NCI-H1417 treated with DMSO at 0.1 percent for 48 hours (cell line): ENCODE results near the gene NIPAL3.
"Not testable (repeated sequence)": the region's sequence is repeated elsewhere in the genome, so short reads cannot be mapped to it uniquely, and the experiment has no call there.

Source experiments
- DNase-seq: peaks from one replicate; lab custom pipeline; 2025; lab: John Stamatoyannopoulos, UW

The NIPAL3 gene

DNA sequence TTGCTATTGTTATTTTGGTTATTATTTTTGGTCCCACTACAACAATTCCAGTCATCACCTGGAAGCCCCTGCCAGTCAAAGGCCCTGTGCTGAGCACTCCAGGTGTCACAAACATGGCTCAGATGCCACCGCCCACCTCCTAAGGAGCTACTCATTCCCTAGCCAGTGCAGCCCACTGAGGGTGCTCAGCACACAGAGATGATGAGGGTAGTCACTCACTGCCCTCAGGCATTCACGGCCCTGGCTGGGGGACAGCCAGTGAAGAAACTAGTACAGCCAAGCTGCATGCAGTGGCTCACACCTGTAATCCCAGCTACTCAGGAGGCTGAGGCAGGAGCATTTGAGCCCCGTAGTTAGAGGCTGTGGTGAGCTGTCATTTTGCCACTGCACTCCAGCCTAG, 42.3 kb downstream of the NIPAL3 start:
- no peak for DNase-seq

DNA sequence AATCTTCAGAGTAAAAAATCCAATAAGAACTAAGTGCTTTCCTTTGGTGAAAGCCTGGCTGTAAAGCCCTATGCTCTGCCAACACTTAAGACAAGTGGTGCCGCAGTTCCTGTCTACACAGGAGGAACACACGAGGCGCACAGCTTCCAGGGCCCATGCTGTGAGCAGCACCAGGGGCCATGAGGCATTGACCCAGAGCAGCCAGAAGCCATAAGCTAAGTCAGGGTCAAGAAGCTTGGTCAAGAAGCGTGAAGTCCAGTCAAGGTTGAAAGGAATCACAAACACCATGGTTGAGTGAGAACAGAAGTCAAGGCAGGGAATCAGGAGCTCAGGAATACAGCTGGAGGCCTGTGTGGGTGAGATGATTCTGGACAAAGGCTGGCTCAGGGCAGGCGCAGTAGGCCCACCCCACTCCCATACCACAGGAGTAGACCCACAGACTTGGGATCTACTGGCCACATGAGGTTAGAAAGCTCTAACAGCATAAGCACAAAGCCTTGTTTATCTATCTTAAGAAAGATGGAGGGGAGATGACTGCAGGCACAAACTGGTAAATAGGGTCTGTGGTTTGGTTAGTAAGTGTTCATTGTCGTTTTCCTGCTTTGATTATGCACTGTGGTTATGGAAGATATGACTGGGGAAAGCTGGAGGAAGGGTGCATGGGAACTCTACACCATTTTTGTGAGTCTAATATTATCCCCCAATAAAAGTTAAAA, 44.1 kb downstream of the NIPAL3 start:
- DNase-seq = no peak

DNA sequence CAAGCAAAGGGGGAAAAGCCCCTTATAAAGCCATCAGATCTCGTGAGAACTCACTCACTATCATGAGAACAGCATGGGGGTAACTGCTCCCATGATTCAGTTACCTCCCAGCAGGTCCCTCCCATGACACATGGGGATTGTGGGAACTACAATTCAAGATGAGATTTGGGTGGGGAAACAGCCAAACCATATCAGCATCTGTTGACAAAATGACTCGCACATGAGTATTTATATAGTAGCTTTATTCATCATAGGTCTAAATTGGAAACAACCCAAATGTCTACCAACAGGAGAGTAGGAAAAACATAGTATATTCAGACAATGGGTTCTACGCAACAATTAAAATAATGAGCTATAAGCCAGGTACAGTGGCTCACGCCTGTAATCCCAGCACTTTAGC, 46.5 kb downstream of the NIPAL3 start:
- not testable (repeated sequence) for DNase-seq

DNA sequence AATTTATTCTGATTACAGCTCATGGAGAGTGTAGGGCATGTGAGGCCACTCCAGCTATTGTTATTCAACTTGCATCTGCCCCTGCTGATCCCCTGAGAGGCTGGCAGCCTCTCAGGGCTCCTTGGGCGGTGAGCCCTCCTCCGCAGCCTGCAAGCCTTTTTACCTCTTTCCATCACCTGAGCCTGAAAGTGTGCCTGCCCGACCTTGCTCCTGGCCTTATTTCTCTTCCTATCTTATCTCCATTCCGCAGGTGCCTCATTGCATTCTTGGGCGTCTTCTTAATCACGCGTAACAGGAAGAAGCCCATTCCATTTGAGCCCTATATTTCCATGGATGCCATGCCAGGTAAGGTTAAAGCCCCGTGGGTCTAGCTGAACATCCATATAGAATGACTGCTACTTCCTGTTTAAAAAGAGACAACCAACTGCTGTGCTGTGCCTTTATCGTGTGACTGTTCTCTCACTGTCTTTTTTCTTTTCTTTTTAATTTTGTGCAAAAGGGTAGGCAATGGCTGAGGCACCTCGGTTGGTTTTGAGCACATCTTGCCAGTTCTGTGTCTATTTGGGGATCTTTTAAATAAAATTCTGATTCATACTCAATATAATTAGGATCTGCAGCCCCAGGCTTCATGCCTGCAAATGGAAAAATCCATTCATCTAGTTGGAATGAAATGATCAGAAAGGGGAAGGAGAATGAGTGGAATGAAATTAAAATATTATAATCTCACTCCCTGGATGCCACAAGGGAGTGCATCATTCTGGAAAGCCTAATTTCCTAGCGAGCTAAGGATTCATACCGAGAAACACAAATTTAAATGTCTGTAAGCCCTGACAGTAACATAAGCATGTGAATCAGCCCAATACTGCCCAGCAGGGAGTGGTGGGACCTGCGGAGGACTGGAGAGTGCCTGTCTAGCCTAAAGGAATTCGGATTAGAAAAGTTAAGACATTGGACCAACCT, 48.5 kb downstream of the NIPAL3 start:
- peak; percentile 13 for DNase-seq

DNA sequence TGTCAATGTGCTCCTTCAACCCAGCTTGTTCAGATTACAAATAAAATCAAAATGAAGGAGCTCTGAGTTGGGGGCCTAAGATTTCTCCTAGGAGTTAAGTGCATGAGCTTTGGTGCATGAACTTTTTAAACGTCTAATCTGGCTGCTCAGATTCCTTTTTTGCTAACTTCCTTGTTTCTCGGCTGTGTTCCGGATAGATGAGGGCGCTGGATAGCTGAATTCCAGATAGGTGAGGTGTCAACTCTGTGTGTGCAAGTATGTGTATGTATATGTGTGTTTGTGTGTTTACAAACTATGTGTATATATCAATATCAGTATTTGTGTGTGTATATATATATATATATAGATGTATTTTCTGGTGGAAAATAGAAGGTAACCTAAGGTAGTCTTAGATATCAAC, 49.5 kb downstream of the NIPAL3 start:
- DNase-seq = no peak

GRCh38 chr1:24465638-24466037, 50.0 kb downstream of the NIPAL3 start:
- DNase-seq = no peak

DNA sequence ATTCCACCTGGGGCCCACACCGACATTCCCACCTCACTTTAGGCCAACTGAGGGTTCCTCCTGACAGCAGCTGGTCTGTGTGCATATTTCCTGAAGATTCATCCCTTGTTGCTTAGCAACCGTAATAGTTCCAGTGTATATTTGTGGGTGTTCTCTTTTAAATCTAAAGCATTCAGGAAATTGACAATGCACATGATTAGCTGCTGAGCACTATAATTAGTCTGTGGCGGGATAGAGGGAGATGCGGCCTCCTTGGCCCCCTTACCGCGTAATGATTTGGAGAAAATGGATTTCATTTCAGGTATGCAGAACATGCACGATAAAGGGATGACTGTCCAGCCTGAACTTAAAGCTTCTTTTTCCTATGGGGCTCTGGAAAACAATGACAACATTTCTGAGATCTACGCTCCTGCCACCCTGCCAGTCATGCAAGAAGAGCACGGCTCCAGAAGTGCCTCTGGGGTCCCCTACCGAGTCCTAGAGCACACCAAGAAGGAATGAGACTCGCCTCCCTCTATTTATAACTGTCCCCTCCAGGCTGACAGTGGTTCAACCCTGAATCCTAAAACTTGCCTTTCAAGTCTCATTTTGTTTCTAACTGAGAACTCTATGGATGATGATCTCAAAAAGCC, 53.2 kb downstream of the NIPAL3 start:
- no peak for DNase-seq

DNA sequence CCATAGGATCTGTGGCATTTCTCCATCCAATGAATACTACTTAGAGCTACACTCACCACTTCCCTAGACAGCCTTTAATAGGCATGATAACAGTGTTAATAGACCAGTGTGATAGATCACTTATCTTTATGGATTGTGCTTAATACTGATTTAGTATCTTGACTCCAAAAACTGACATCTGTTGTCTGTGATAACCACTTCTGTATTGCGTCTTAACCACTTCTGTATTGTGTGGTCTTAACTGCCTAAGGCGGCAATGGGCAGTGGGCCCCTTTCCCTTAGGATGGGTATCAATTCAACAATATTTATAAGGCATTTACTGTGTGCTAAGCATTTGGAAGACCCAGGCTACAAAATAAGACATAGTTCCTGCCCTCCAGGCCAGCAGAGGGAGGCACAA, 55.0 kb downstream of the NIPAL3 start:
- no peak for DNase-seq

GRCh38 chr1:24472527-24473251, 57.1 kb downstream of the NIPAL3 start:
- DNase-seq = no peak

DNA sequence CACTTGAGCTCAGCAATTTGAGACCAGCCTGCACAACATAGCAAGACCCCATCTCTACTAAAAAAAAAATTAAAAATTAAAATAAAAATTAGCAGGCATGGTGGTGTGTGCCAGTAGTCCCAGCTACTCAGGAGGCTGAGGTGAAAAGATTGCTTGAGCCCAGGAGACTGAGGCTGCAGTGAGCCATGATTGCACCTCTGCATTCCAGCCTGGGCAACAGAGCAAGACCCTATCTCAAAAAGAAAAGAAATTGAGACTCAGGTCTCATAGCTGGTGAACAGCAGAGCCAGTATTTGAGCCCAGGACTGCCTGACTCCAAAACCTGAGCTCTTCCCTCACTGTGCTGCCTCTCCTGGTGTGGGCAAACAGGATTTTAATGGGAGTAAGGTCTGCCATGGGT, 58.6 kb downstream of the NIPAL3 start:
- DNase-seq = no peak

DNA sequence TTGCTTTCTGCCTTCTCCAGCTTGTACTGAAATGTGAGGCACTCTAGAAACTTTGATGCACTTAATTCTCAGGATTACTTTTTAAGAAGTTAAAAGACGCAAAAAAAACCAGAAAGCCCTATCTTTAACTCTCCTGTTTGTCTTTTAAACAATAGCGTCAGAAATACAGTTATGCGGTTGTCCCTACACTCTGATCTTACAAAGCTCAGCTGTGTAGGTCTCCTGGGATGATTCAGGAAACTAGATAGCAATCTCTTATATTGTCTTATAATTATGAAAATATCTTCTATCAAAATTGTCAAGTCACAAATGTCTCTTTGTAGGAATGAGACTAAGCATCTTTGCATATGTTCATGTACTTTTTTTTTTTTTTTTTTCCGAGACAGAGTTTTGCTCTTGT, 60.1 kb downstream of the NIPAL3 start:
- DNase-seq = no peak

- DNase-seq = no peak
Observed at GRCh38 chr1:24476571-24476970, 61.0 kb downstream of the NIPAL3 start.

DNA sequence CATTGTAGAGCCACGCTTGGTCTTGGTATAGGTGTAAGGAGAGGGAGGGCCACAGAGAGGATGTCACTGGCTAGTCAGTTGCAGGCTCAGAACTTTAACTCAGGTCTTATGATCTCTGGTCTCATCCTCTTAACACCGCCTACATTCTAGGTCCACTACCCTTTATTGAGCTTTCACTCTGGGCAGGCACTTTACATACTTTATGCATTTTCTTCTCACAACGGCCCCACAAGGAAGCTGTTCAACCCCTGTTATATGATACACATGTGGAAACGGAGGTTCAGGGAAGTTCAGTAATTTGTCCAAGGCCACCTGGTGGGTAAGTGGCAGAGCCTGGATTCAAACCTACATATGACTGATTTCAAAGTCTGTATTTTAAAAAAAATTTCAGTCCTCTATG, 61.7 kb downstream of the NIPAL3 start:
- DNase-seq = no peak

DNA sequence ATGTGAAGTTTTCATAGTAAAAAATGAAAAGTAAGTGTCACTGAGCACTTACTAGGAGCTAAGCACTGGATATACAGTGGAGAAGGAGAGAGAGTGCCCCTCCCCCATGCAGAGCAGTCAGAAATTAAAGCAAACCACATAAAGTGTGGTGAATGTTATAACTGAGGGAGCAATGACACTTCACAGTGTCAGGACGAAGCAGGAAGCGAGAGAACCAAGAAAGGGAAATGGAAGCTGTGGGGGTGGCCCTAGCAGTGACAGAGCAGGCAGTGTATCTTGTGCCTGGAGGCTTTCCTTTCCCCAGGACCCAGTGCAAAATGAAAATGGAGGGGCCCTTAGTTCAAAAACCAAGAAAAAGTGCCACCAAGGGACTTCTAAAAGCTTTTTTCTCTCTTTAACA, 65.5 kb downstream of the NIPAL3 start:
- DNase-seq = no peak

- DNase-seq = no peak
Observed at GRCh38 chr1:24481843-24482610, 66.4 kb downstream of the NIPAL3 start.

- DNase-seq = no peak
Observed at GRCh38 chr1:24483441-24483840, 67.8 kb downstream of the NIPAL3 start.

DNA sequence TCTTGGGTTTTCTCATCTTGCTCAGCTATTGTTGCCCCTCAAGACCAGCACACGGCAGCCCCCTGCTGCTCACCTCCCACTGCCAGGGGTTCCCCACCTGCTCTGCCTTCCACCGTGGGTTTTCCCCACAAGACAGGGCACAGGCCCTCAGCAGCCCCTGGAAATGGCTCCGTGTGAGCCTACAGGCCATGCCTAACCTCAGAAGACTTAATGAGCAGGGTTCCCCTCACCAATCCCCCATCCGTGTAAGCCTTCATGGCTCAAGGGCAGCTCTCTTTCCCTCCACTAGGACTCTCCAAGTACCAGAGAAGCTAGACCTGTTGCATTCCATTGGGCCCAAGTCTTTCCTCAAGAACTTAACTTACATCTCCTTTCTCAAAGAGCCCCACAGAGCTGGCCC, 68.6 kb downstream of the NIPAL3 start:
- DNase-seq = no peak

DNA sequence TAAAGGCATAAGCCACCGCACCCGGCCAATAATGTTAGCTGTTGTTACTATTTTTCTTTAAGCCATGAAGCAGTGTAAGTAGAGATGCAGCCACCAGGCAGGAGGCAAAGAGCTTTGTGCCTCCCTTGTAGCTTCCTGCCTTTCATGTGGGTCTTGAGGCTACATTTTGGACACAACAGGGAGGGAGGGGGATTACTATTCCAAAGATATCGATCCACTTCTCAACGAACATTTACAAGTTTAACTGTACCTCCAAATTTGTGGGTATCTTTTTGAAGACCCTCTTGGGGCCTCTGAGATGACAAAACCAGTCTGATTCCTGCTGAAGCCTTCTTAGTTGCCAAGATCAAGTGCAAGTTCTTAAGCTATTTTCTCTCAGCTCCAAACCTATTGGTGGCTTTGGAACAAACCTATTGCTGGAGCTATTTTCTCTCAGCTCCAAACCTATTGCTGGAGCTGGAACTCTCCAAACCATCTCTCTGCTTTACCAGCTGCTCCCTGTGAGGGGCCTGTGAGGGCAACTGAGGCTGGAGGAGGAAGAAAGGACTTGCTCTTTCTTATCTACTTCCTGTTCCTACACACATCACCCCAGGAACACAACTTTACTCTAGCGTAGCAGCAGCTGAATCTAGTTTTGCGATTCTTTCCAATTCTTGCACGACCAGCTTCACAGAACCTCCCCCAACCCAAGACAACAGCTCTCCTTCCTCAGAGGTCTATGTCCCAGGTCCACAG, 70.9 kb downstream of the NIPAL3 start:
- no peak for DNase-seq

DNA sequence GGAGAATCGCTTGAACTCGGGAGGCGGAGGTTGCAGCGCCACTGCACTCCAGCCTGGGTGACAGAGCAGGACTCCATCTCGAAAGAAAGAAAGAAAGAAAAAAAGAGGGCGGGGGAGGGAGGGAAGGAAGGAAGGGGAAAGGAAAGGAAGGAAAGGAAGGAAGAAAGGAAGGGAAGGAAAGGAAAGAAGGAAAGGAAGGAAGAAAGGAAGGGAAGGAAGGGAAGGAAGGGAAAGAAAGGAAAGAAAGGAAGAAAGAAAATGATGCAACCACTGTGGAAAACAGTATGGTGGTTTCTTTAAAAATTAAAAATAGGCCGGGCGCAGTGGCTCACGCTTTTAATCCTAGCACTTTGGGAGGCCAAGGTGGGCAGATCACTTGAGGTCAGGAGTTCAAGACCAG, 71.9 kb downstream of the NIPAL3 start:
- no peak for DNase-seq

DNA sequence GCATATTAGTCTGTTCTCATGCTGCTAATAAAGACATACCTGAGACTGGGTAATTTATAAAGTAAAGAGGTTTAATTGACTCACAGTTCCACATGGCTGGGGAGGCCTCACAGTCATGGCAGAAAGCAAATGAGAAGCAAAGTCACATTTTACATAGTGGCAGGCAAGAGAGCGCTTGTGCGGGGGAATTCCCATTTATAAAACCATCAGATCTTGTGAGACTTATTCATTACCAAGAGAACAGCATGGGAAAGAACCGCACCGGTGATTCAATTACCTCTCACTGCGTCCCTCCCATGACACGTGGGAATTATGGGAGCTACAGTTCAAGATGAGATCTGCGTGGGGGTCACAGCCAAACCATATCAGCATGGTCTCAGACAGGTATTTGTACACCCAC, 72.6 kb downstream of the NIPAL3 start:
- DNase-seq = not testable (repeated sequence)

DNA sequence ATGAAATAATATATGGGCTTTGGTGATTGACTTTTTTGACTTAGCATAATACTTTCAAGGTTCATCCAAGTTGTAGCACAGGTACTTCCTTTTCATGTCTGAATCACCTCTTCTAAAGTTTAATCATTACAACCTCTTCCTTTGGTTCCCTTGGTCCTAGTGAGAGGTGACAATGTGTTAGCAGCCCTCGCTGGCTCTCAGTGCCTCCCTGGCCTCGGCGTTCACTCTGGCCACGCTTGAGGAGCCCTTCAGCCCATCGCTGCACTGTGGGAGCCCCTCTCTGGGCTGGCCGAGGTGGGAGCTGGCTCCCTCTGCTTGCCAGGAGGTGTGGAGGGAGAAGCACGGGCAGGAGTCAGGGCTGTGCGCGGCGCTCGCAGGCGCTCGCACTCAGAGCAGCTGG, 74.1 kb downstream of the NIPAL3 start:
- DNase-seq = no peak
